Stimulated activated CD4-positive, alpha-beta T cell treated with anti-CD3 and anti-CD28 coated beads, Interleukin-15, amount 100 ng/mL, for 48 hours (primary cell): ENCODE results near the gene SLC25A6.
"Not testable (repeated sequence)": the region's sequence is repeated elsewhere in the genome, so short reads cannot be mapped to it uniquely, and the experiment has no call there.

Experiments used
- DNase-seq, 2 donors: peaks; one replicate each; pipeline ENCODE4 v3.0.0-alpha.2; 2020; ENCODE audit warnings: low read depth in 2 of 2

Gene SLC25A6

DNA sequence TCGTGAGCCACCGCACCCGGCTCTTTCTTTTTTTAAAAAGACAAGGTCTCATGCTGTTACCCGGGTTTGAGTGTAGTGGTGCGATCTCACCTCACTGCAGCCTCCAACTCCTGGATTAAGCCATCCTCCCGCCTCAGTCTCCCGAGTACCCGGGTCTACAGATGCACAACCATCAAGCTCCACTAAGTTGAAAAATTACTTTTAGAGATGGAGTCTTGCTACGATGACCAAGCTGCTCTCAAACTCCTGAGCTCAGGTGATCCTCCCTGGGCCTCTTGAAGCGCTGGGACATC lies 2.0 kb downstream of the SLC25A6 start:
- no peak for DNase-seq

- no peak for DNase-seq
Observed at GRCh38 chrX:1389181-1389992, 2.5 kb downstream of the SLC25A6 start.

- DNase-seq, result no peak
Observed at GRCh38 chrX:1388651-1389050, 3.3 kb downstream of the SLC25A6 start.

DNA sequence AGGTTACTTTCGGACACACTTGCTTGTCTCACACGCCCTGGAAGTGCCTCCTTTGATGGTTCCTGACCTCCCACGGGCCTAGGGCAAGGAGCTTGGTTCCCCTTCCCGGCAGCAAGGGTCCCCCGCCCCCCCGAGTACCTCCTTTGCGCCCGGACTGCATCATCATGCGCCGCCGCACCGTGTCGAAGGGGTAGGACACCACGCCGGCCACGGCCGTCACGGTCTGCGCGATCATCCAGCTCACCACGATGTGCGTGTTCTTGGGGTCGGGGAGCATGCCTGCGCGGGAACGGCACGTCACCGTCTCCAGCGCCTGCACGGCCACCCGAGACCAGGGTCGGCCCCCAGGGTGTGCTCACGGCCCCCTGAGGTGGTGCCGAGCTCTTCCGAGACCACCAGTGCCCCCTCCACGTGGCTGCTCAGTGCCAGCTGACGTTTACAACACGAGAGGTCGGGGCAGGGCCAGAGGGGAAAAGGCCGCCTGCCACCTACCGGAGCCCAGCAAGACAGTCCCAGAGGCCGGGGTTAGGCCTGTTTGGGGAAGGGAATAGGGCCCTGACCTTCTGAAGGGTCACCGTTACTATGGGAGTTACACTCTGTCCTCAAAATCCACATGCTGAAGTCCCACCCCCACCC lies 4.7 kb downstream of the SLC25A6 start:
- no peak for DNase-seq

GRCh38 chrX:1386338-1387127 lies 5.4 kb downstream of the SLC25A6 start:
- DNase-seq, result no peak

DNA sequence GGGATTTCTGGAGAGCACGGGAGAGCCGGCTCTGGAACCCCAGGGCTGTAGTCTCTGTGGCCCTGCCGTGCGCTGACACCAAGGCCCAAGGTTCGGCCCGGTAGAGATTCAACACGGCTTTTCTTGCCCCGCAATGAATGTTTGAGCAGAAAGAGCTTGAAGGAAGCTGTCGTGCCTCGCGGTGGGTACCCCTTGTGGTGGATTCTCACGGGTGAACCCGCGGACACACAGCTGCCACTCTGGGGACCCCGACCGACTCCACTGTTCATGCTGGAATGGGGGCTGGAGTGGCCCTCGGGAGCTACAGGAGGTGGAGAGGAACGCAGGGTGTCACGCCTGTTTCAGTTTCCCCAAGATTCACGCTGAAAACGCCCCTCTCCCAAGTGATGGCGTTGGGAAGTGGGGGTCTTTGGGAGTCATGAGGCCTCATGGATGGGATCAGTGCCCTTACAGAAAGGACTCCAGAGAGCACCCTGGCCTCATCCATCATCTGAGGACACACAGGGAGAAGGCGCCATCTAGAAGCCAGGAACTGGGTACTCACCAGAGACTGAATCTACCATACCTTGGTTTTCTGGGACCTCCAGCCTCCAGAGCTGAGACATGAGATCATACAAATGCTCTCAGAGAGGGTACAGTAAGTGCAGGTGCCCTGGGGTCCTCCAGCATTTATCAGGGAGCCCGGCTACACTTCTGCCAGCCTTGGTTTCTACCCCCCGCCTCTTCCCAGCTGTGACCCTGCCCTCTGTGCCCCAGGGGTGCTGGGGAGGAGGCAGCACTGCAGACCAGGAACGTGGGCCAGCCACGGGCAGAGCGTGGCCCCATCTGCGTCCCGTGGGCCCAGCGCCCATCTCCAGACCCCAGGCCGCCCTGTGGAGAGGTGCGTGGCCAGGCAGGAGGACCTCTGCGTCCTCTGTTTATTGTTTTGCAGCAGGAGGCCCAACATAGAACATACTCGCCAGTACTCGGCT lies 6.4 kb downstream of the SLC25A6 start:
- no peak for DNase-seq

- no peak for DNase-seq
Observed at GRCh38 chrX:1384658-1385252, 7.2 kb downstream of the SLC25A6 start.

- DNase-seq, result no peak
Observed at GRCh38 chrX:1380672-1381233, 11.2 kb downstream of the SLC25A6 start.

GRCh38 chrX:1378306-1378759 lies 13.6 kb downstream of the SLC25A6 start:
- DNase-seq, result no peak

DNA sequence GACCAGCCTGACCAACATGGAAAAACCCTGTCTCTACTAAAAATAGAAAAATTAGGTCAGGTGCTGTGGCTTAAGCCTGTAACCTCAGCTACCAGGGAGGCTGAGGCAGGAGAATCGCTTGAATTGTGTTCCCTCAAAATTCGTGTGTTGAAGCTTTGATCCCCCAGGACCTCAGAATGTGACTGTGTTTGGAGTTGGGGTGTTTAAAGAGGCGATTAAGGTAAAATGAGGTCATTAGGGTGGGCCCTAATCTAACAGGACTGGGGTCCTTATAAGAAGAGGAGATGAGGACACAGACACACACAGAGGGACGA lies 23.6 kb downstream of the SLC25A6 start:
- no peak for DNase-seq

GRCh38 chrX:1366363-1366762 lies 25.6 kb downstream of the SLC25A6 start:
- not testable (repeated sequence) for DNase-seq

GRCh38 chrX:1361910-1362309 lies 30.0 kb downstream of the SLC25A6 start:
- DNase-seq, result no peak

- no peak for DNase-seq
Observed at GRCh38 chrX:1361275-1361674, 30.6 kb downstream of the SLC25A6 start.

- DNase-seq, result no peak
Observed at GRCh38 chrX:1360171-1360570, 31.7 kb downstream of the SLC25A6 start.

GRCh38 chrX:1359477-1359873 lies 32.4 kb downstream of the SLC25A6 start:
- DNase-seq, result no peak

- DNase-seq, result no peak
Observed at GRCh38 chrX:1358793-1359476, 33.0 kb downstream of the SLC25A6 start.

DNA sequence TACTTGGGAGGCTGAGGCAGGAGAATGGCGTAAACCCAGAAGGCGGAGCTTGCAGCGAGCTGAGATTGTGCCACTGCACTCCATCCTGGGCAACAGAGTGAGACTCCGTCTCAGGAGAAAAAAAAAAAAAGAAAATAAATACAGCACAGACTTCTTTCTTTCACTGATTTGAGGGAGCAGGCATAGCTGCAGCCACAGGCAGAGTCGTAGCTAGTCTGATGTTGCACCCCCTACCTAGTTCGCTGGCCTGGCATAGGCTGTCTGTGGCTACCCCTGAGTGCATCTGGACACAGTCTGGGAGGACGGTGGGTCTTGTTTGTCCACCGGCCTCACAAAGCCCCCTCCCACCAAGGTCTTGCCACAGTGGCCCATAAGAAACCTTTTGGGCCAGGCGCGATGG lies 33.9 kb downstream of the SLC25A6 start:
- no peak for DNase-seq

DNA sequence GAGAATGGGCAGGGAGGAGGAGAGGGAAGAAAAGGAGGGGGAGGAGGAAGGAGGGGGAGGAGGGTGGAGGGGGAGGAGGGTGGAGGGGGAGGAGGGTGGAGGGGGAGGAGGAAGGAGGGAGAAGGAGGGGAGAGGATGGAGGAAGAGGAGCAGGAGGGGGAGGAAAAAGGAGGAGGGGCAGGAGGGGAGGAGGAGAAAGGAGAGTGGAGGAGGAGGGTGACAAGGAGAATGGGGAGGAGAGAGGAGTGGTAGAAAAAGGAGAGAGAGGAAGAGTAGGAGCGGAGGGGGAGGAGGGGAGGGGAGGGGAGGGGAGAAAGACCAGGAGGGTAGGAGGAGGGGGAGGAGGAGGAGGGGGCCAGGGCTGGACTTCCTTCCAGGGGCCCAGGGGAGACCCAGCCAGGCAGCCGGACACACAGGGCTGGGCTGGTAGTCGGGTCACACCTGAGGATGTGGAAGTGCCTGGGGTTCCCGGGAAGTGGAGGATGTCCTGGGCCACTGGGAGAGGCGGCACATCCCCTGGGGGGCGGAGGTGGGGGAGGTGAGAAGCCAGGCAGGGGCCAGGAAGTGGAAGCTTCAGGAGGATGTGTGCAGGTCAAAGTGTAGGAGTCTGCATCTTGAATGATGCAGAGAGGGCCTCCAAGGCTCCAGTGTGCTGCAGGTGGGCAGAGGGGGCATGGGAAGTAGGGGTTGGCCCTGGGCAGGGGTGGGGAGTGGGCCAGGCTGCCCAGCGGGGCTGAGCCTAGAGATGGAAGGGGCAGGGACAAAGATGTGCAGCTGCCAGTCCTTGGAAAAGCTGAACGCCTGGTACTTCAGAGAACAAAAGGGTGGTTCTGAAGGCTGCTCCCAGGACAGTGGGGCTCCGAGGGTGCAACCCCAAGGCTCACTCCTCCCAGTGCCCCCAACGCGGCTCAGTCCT lies 36.5 kb downstream of the SLC25A6 start:
- no peak for DNase-seq
